DND-41 (cell line): Measurements from ENCODE around the gene MCM7.

ENCODE experiments used
- ATAC-seq: fragments of 200-7000 bp; cut with Tn5 transposase; 3 replicates; pipeline ENCODE4 v1.9.1; 2021; ENCODE audit warnings: low read depth; ENCODE audit not compliant: insufficient read depth
- DNase-seq: peaks from one replicate; pipeline ENCODE4 v3.0.0-alpha.2; 2020
- H2AFZ ChIP-seq: 2 replicates; pipeline ENCODE4 v1.6.0; 2012; ENCODE audit warnings: low read depth, low read length
- H3K27ac ChIP-seq: 2 replicates; pipeline ENCODE4 v1.5.1; 2012; ENCODE audit warnings: low read length, inconsistent platforms
- H3K27me3 ChIP-seq: fragments of 200-600 bp; sonication (generic); 2 replicates; pipeline ENCODE4 v1.6.0; 2012; ENCODE audit warnings: low read length, mild to moderate bottlenecking, inconsistent platforms; ENCODE audit not compliant: insufficient read depth, poor library complexity
- H3K36me3 ChIP-seq: 2 replicates; pipeline ENCODE4 v1.5.1; 2012; ENCODE audit warnings: low read length, inconsistent platforms; ENCODE audit not compliant: insufficient read depth
- H3K4me1 ChIP-seq: 2 replicates; pipeline ENCODE4 v1.5.1; 2012; ENCODE audit warnings: mild to moderate bottlenecking, low read length; ENCODE audit not compliant: insufficient read depth
- H3K4me2 ChIP-seq: 2 replicates; pipeline ENCODE4 v1.6.0; 2012; ENCODE audit warnings: mild to moderate bottlenecking, moderate library complexity, low read length, inconsistent platforms; ENCODE audit not compliant: insufficient read depth
- H3K4me3 ChIP-seq, 2 experiments: fragments of 200-600 bp in 1 of 2; shearing (Covaris generic) in 1 of 2; 2 replicates each; pipeline ENCODE4 v1.5.1; 2012 to 2016; ENCODE audit warnings: inconsistent platforms in 2 of 2, low read length in 2 of 2, mild to moderate bottlenecking in 2 of 2, low read depth in 1 of 2, moderate library complexity in 1 of 2
- H3K79me2 ChIP-seq: 2 replicates; pipeline ENCODE4 v1.6.0; 2012; ENCODE audit warnings: low read length, inconsistent platforms; ENCODE audit not compliant: insufficient read depth
- H3K9ac ChIP-seq: 2 replicates; pipeline ENCODE4 v1.6.0; 2012; ENCODE audit warnings: low read depth, mild to moderate bottlenecking, inconsistent platforms, low read length, moderate library complexity
- H3K9me3 ChIP-seq: 2 replicates; pipeline ENCODE4 v1.5.1; 2012; ENCODE audit warnings: low read length, moderate library complexity, mild to moderate bottlenecking, inconsistent platforms; ENCODE audit not compliant: insufficient read depth, severe bottlenecking
- H4K20me1 ChIP-seq: 2 replicates; pipeline ENCODE4 v1.6.0; 2012; ENCODE audit warnings: low read length; ENCODE audit not compliant: insufficient read depth
- EZH2 ChIP-seq: IDR thresholded peaks from 3 replicates; pipeline ENCODE4 v1.6.1; 2012; ENCODE audit warnings: borderline replicate concordance, low read depth, mild to moderate bottlenecking, moderate library complexity, low read length, inconsistent platforms; ENCODE audit not compliant: severe bottlenecking
- TF ChIP-seq, protein P1 (sequence below): IDR thresholded peaks from 2 replicates; pipeline ENCODE4 v1.5.1; 2012; ENCODE audit warnings: borderline replicate concordance, low read length, moderate library complexity, mild to moderate bottlenecking; ENCODE audit not compliant: poor library complexity, severe bottlenecking; ENCODE audit errors: extremely low read depth

MCM7 gene

DNA sequence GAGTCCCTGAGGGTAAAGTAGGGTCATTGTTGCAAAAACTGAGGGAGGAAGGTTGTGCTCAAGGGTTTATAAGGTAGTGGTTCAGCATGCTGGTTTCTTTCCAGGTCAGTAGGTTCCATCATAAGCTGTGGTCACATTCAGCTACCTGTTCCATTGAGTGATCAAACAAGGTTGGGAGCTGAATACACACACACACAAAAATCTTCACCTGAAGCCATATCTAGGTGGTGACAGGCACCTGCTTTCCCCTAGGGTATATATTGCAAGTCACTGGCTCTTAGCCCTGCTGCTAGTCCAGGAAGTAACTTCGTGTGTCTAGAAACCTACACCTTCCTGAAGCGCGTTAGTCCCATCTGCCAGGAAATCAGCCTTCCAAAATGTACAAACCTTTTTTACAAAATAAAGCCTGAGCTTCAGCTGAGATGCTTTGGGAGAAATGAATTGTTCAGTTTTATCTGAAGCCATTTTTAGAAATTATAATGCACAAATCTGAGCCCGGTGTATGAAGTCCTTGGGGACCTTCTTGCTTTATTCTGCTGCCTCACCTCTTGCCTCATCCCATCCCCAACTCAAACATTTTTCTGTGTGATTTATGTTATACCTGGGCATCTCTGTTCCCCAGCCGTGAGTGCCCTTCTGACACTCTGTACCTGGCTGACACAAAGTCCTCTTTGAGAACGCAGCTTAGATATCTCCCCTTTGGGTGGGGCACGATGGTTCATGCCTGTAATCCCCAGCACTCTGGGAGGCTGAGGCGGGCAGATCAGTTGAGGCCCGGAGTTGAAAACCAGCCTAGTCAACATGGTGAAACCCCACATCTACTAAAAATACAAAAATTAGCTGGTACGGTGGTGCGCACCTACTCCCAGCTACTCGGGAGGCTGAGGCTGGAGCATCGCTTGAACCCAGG is 36.9 kb upstream of the MCM7 start:
- Histone ChIP-seq H3K27me3 (no peaks in the 10 kb centered on the region), H3K4me3 (no peak overlapping the region), H3K36me3 (no peaks in the 10 kb centered on the region), H3K4me2 (no peak overlapping the region), H3K9me3 (no peaks in the 10 kb centered on the region), H3K79me2 (no peaks in the 10 kb centered on the region), H3K9ac (no peak overlapping the region), H3K27ac (no peak overlapping the region), H4K20me1 (no peaks in the 10 kb centered on the region), H2AFZ (no peak overlapping the region), H3K4me1 (no peaks in the 10 kb centered on the region)
- ATAC-seq (no peak), DNase-seq (no peak)
- no peak for TF ChIP-seq EZH2
- TF ChIP-seq, protein P1, sequence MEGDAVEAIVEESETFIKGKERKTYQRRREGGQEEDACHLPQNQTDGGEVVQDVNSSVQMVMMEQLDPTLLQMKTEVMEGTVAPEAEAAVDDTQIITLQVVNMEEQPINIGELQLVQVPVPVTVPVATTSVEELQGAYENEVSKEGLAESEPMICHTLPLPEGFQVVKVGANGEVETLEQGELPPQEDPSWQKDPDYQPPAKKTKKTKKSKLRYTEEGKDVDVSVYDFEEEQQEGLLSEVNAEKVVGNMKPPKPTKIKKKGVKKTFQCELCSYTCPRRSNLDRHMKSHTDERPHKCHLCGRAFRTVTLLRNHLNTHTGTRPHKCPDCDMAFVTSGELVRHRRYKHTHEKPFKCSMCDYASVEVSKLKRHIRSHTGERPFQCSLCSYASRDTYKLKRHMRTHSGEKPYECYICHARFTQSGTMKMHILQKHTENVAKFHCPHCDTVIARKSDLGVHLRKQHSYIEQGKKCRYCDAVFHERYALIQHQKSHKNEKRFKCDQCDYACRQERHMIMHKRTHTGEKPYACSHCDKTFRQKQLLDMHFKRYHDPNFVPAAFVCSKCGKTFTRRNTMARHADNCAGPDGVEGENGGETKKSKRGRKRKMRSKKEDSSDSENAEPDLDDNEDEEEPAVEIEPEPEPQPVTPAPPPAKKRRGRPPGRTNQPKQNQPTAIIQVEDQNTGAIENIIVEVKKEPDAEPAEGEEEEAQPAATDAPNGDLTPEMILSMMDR = no peak

DNA sequence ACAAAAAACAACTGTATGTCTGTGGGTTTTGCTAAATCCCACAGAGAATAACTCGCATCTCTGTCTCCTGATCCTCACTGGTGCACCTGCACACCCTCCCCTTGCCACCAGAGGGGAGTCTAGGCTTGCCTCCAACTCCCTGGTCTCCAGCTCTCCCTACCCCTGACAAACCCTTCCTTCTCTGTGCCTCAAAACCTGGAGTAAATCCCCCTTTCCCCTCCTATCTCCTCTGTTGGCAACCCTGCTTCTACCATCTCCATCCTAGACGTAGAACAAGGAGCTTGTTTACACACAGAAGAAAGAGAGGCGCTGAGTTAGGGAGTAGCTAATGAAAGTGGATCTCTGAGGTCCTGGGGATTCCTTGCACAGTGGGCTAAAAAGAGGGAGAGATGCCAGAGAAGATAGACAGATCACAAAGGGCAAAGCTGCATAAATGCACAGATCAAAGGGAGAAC is 31.5 kb upstream of the MCM7 start:
- no peak overlapping the region for H3K4me2 ChIP-seq
- no peak overlapping the region for H2AFZ ChIP-seq
- H3K79me2 ChIP-seq = no peaks in the 10 kb centered on the region; the same call in 1 of the 2 replicates
- no peak overlapping the region for H3K9ac ChIP-seq
- peak; percentile 81 for ATAC-seq
- H3K36me3 ChIP-seq = no peaks in the 10 kb centered on the region
- TF ChIP-seq EZH2 = no peak
- TF ChIP-seq, protein P1 = peak; percentile 94
- H4K20me1 ChIP-seq = no peaks in the 10 kb centered on the region
- H3K4me3 ChIP-seq = no peak overlapping the region
- H3K4me1 ChIP-seq = peaks cover 23% of the 10 kb centered on the region
- no peaks in the 10 kb centered on the region for H3K9me3 ChIP-seq
- H3K27ac ChIP-seq = no peak overlapping the region
- no peaks in the 10 kb centered on the region for H3K27me3 ChIP-seq
- peak; percentile 76 for DNase-seq

DNA sequence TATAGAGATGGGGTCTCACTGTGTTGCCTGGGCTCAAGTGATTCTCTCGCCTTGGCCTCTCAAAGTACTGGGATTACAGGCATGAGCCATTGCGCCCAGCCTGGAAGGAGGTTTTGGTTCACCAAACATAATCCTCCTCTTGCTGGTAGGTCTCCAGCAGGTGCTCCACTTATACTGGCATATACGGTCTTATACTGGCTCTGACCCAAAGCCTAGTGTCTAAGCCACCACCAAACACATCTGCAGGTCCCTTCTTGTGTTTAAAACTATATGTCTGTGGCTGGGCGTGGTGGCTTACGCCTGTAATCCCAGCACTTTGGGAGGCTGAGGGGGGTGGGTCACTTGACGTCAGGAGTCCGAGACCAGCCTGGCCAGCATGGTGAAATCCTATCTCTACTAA is 30.9 kb upstream of the MCM7 start:
- H4K20me1 ChIP-seq = no peaks in the 10 kb centered on the region
- H3K9ac ChIP-seq = no peak overlapping the region
- peaks cover 2% of the 10 kb centered on the region; the same call in 1 of the 2 replicates for H3K79me2 ChIP-seq
- DNase-seq = no peak
- H3K4me1 ChIP-seq = peaks cover 26% of the 10 kb centered on the region
- no peaks in the 10 kb centered on the region for H3K27me3 ChIP-seq
- no peaks in the 10 kb centered on the region for H3K9me3 ChIP-seq
- H3K36me3 ChIP-seq = no peaks in the 10 kb centered on the region
- no peak overlapping the region for H3K27ac ChIP-seq
- no peak for ATAC-seq
- no peak overlapping the region for H2AFZ ChIP-seq
- no peak overlapping the region for H3K4me2 ChIP-seq
- TF ChIP-seq EZH2 = no peak
- TF ChIP-seq, protein P1 = no peak
- no peak overlapping the region for H3K4me3 ChIP-seq
